Left lung (tissue), 10 donors: ENCODE measurements around the gene TNNC2. TPM values are rescaled to one million over a fixed set of nuclear protein-coding genes. Genes with fewer than 3 reads are reported as not detected.

Source experiments
- ATAC-seq: fragments of 200-7000 bp; cut with Tn5 transposase; one replicate; pipeline ENCODE4 v1.9.1; 2020; ENCODE audit warnings: moderate library complexity
- DNase-seq, 4 donors: peaks; one replicate each; pipeline ENCODE4 v3.0.0-alpha.2; 2013 to 2020
- H3K27ac ChIP-seq, 2 donors: fragments of 200-600 bp; sonication (generic) in 1 of 2; one replicate each; pipeline versions ENCODE4 v1.5.0 to v1.8.0; 2020 to 2021
- H3K27me3 ChIP-seq, 2 donors: fragments of 200-600 bp; sonication (generic) in 1 of 2; one replicate each; pipeline versions ENCODE4 v1.5.0 to v1.8.0; 2020 to 2021
- H3K36me3 ChIP-seq, 2 donors: fragments of 200-600 bp; sonication (generic) in 1 of 2; one replicate each; pipeline versions ENCODE4 v1.5.0 to v1.8.0; 2020 to 2021
- H3K4me1 ChIP-seq, 2 donors: fragments of 200-600 bp; one replicate each; pipeline ENCODE4 v1.8.0; 2021
- H3K4me3 ChIP-seq, 2 donors: fragments of 200-600 bp; sonication (generic) in 1 of 2; one replicate each; pipeline versions ENCODE4 v1.5.0 to v1.8.0; 2020 to 2021; ENCODE audit warnings: mild to moderate bottlenecking in 1 of 2
- H3K9me3 ChIP-seq, 2 donors: fragments of 200-600 bp; sonication (generic) in 1 of 2; one replicate each; pipeline versions ENCODE4 v1.5.0 to v1.8.0; 2020 to 2021
- CTCF ChIP-seq, 2 donors: fragments of 200-600 bp; sonication (generic) in 1 of 2; IDR thresholded peaks; one replicate each; pipeline versions ENCODE4 v1.5.0 to v1.8.0; 2021; ENCODE audit warnings: antibody characterized with exemption in 2 of 2
- intact Hi-C, 2 donors: fragments of 100-400 bp; cut with DNase I; formaldehyde crosslinking; loops; one replicate each; pipeline versions ENCODE4 v1.11.2 to v1.14.2; 2022
- polyA plus RNA-seq, 6 donors: library from polyadenylated mRNA; unstranded; fragments of 120-200 nt; gene quantifications; one replicate each; pipeline ENCODE4 v1.2.1, GENCODE V29; 2013; ENCODE audit not compliant: insufficient read length in 6 of 6
- total RNA-seq, 2 donors: library from RNA; stranded (reverse); fragmentation: NEBNext Ultra II Directional; extraction: Animal tissue kit (Norgen Biotek cat#: 25700); gene quantifications; one replicate each; pipeline ENCODE4 v1.2.1, GENCODE V29; 2021
- donor health status: DM: no; HTN: yes; CAD: no.
- donor health status: DM: no; HTN: no; CAD: no.

TNNC2 gene
- total and polyA plus RNA-seq, 8 donors = 0.21 to 1.2 (median 0.43) TPM

DNA sequence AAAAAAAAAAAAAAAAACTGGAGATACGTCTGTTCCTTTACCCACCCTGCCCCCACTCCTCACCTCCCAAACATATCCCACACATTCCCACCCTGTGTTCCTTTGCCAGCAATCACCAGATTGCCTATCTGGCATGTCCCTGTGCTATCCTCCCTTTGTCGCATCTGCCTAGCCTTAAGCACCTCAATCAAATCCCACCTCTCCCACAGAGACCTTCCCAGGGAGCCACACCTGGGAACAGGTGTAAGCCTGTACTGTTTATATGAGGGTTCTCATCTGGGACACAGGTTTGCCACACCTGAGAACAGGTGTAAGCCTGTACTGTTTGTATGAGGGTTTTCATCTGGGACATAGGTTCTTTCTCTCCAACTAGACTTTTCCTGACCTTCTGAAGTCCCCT is 52.2 kb downstream of the TNNC2 start:
- Histone ChIP-seq H3K9me3 (no peaks in the 10 kb centered on the region), H3K27ac (no peak overlapping the region), H3K4me3 (no peak overlapping the region), H3K36me3 (no peaks in the 10 kb centered on the region), H3K4me1 (peaks cover 18 to 23% of the 10 kb centered on the region in 2 donors), H3K27me3 (no peaks in the 10 kb centered on the region)
- TF ChIP-seq CTCF (IDR thresholded peaks at IDR 0.05) = no peak
- no peak for ATAC-seq
- DNase-seq = no peak
- intact Hi-C loops = loop anchor here in 1 of 2 donors (10.0 kb wide), 1 partner anchor 450 kb away; no protein-coding TSS in a partner anchor

Other genes with a start within 250 kb of the TNNC2 start
- not detected for gene WFDC8, start 248.0 kb downstream of the TNNC2 start, total RNA-seq
- under 1 TPM in 1 of 6 donors, not detected in 5; 0.28 TPM for gene WFDC8, start 248.0 kb downstream of the TNNC2 start, polyA plus RNA-seq
- gene WFDC10A, start 197.6 kb downstream of the TNNC2 start, total RNA-seq = not detected
- not detected for gene WFDC10A, start 197.6 kb downstream of the TNNC2 start, polyA plus RNA-seq
- not detected for gene WFDC9, start 196.0 kb downstream of the TNNC2 start, total RNA-seq
- not detected for gene WFDC9, start 196.0 kb downstream of the TNNC2 start, polyA plus RNA-seq
- gene WFDC11, start 157.1 kb downstream of the TNNC2 start, total RNA-seq = not detected
- not detected for gene WFDC11, start 157.1 kb downstream of the TNNC2 start, polyA plus RNA-seq
- not detected for gene WFDC13, start 125.3 kb downstream of the TNNC2 start, total RNA-seq
- not detected for gene WFDC13, start 125.3 kb downstream of the TNNC2 start, polyA plus RNA-seq
- gene WFDC10B, start 122.3 kb downstream of the TNNC2 start, total RNA-seq = 1 to 10 TPM in 1 of 2 donors, under 1 TPM in 1; 0.44 to 1.2 TPM
- gene WFDC10B, start 122.3 kb downstream of the TNNC2 start, polyA plus RNA-seq = not detected
- gene SPINT4, start 105.0 kb downstream of the TNNC2 start, total RNA-seq = not detected
- gene SPINT4, start 105.0 kb downstream of the TNNC2 start, polyA plus RNA-seq = not detected
- gene WFDC3, start 35.4 kb downstream of the TNNC2 start, total RNA-seq = 1 to 10 TPM; 5.2 to 5.7 TPM
- gene WFDC3, start 35.4 kb downstream of the TNNC2 start, polyA plus RNA-seq = 1 to 10 TPM in 3 of 6 donors, under 1 TPM in 3; 0.26 to 1.8 (median 1.1) TPM
- 10 to 100 TPM; 22.6 to 38.5 TPM for gene DNTTIP1, start 35.4 kb downstream of the TNNC2 start, total RNA-seq
- 10 to 100 TPM; 25.7 to 30.9 (median 28.3) TPM for gene DNTTIP1, start 35.4 kb downstream of the TNNC2 start, polyA plus RNA-seq
- gene UBE2C, start 14.7 kb downstream of the TNNC2 start, total RNA-seq = 10 to 100 TPM in 1 of 2 donors, 1 to 10 TPM in 1; 5.9 to 17.1 TPM
- gene UBE2C, start 14.7 kb downstream of the TNNC2 start, polyA plus RNA-seq = 10 to 100 TPM; 41.7 to 99.2 (median 59.9) TPM
- 10 to 100 TPM; 23.9 to 26.3 TPM for gene SNX21, start 6.5 kb upstream of the TNNC2 start, total RNA-seq
- gene SNX21, start 6.5 kb upstream of the TNNC2 start, polyA plus RNA-seq = 10 to 100 TPM; 14.5 to 22.4 (median 17.8) TPM
- gene ACOT8, start 30.1 kb upstream of the TNNC2 start, total RNA-seq = 10 to 100 TPM; 23.8 to 28.7 TPM
- gene ACOT8, start 30.1 kb upstream of the TNNC2 start, polyA plus RNA-seq = 10 to 100 TPM; 19.3 to 25.1 (median 21.4) TPM
- 1 to 10 TPM; 3.5 to 4.5 TPM for gene ZSWIM3, start 30.3 kb upstream of the TNNC2 start, total RNA-seq
- 1 to 10 TPM; 4.9 to 6.7 (median 5.8) TPM for gene ZSWIM3, start 30.3 kb upstream of the TNNC2 start, polyA plus RNA-seq
- gene ZSWIM1, start 53.9 kb upstream of the TNNC2 start, total RNA-seq = 10 to 100 TPM in 1 of 2 donors, 1 to 10 TPM in 1; 9.9 to 10.2 TPM
- 10 to 100 TPM; 13.5 to 14.8 (median 14.0) TPM for gene ZSWIM1, start 53.9 kb upstream of the TNNC2 start, polyA plus RNA-seq
- gene SPATA25, start 60.3 kb upstream of the TNNC2 start, total RNA-seq = under 1 TPM; 0.70 to 0.89 TPM
- 1 to 10 TPM; 2.3 to 3.5 (median 3.2) TPM for gene SPATA25, start 60.3 kb upstream of the TNNC2 start, polyA plus RNA-seq
- 1 to 10 TPM; 4.0 to 4.3 TPM for gene NEURL2, start 63.9 kb upstream of the TNNC2 start, total RNA-seq
- gene NEURL2, start 63.9 kb upstream of the TNNC2 start, polyA plus RNA-seq = 1 to 10 TPM; 3.4 to 5.6 (median 4.6) TPM
- gene CTSA, start 64.0 kb upstream of the TNNC2 start, total RNA-seq = 100 to 1,000 TPM; 234 to 268 TPM
- 10 to 100 TPM; 68.7 to 78.1 (median 71.0) TPM for gene CTSA, start 64.0 kb upstream of the TNNC2 start, polyA plus RNA-seq
- gene PLTP, start 84.8 kb upstream of the TNNC2 start, total RNA-seq = 100 to 1,000 TPM; 162 to 172 TPM
- 10 to 100 TPM; 42.6 to 68.6 (median 54.3) TPM for gene PLTP, start 84.8 kb upstream of the TNNC2 start, polyA plus RNA-seq
- 10 to 100 TPM; 26.1 to 33.0 TPM for gene PCIF1, start 107.4 kb upstream of the TNNC2 start, total RNA-seq
- gene PCIF1, start 107.4 kb upstream of the TNNC2 start, polyA plus RNA-seq = 10 to 100 TPM; 43.1 to 50.8 (median 45.4) TPM
- 10 to 100 TPM; 15.3 to 23.3 TPM for gene ZNF335, start 144.9 kb upstream of the TNNC2 start, total RNA-seq
- 10 to 100 TPM; 15.3 to 22.7 (median 16.7) TPM for gene ZNF335, start 144.9 kb upstream of the TNNC2 start, polyA plus RNA-seq
- gene MMP9, start 181.6 kb upstream of the TNNC2 start, total RNA-seq = 10 to 100 TPM in 1 of 2 donors, 1 to 10 TPM in 1; 2.5 to 25.8 TPM
- under 1 TPM; 0.26 to 0.69 (median 0.52) TPM for gene MMP9, start 181.6 kb upstream of the TNNC2 start, polyA plus RNA-seq
- 1 to 10 TPM in 1 of 2 donors, under 1 TPM in 1; 0.71 to 1.5 TPM for gene SLC12A5, start 201.9 kb upstream of the TNNC2 start, total RNA-seq
- 1 to 10 TPM; 1.0 to 2.9 (median 1.5) TPM for gene SLC12A5, start 201.9 kb upstream of the TNNC2 start, polyA plus RNA-seq